GM21529 (cell line): Measurements from ENCODE around the gene SLC35E4.

ENCODE experiments used
- ATAC-seq: cut with Tn5 transposase; IDR thresholded peaks from one replicate; pipeline ENCODE4 v1.9.1; 2021; ENCODE audit not compliant: unreplicated experiment

The SLC35E4 gene

DNA sequence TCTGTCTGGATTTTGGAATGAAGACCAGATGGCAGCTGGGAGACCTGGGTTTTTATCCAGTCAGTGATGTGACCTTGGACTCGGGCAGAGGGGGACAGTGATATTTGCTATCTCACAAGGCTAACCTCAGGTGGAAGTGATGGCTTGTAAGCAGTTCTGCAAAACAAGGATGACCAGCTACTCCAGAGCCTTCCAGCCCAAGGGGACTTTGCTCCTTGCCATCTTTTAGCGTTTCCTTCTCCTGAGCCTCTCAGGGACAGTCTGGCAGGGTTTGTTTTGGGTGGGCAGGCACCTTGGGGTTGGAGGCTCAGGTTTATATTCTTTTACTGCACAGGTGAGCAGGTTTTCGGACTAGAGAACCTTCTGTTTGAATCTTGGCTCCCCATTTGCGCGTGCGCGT, 49.6 kb downstream of the SLC35E4 start:
- no peak for ATAC-seq

DNA sequence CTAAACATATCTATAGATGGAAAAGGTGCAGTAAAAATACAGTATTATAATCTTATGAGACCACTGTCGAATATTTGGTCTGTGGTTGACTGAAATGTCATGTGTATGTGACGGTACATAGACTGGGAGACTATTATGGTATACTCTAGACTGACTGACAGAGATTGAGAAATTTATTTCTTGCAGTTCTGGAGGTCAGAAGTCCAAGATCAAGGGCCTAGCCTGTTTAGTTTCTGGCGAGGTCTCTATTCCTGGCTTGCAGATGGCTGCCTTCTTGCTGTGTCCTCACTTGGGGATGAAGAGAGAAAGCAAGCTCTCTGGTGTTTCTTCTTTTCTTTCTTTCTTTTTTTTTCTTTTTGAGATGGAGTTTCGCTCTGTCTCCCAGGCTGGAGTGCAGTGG, 51.8 kb downstream of the SLC35E4 start:
- ATAC-seq = no peak

DNA sequence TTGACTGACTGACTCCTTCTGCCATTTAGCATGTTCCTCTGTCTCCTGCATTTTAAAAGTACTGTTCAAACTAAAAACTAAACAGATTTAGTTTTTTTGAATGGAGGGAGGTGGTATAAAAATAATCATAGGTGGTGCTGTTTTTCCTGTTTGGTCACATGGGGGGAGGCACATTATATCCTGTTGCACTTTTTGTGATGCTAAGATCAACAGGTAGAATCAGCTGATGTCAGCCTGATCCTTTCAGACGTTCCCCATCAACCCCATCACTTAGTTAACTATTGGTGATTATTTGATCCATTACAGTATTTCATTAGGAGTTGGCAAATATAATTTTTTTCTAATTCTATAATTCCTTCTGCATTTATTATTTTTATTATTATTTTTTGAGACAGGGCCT, 54.0 kb downstream of the SLC35E4 start:
- ATAC-seq = no peak

DNA sequence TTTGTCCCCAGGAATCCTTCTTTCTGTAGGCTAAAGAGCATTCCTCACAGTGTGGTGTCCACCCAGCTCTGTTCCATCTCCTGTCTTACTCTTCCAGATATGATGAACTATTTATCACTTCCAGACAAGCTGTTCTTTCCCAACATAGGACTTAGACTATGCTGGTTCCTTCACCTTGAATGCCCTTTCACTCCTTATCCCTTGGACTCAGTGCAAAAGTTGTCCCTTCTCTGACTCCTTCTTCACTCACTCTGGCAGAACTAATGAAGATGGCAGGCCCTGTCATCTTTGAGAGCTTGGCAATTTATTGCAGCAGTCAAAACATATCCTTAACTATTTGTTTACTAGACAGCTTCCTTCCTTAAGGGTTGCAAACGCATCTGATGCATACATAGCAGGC, 55.6 kb downstream of the SLC35E4 start:
- ATAC-seq = no peak

DNA sequence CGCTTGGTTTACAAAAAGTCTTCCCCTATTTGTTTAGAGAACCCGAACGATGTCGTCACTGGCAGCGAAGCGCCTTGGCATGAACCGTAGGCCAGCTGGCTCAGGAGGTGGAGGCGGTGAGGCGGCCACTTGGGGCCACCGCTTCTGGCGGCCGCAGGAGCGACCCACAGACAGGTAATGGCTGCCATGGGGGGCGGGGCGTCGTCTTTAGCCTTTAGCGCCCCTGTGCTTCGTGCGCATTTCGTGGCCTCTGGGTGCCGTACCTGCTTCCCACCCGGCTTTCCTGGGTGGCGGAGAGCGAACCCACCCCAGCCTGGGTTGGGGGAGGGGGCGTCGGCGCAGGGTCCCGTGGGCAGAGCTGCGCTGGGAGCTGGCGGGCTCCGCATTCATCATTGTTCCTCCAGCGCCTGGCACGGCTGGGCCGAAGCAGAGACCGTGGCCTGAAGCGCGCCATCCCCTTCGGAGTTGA, 58.6 kb downstream of the SLC35E4 start:
- ATAC-seq = no peak

DNA sequence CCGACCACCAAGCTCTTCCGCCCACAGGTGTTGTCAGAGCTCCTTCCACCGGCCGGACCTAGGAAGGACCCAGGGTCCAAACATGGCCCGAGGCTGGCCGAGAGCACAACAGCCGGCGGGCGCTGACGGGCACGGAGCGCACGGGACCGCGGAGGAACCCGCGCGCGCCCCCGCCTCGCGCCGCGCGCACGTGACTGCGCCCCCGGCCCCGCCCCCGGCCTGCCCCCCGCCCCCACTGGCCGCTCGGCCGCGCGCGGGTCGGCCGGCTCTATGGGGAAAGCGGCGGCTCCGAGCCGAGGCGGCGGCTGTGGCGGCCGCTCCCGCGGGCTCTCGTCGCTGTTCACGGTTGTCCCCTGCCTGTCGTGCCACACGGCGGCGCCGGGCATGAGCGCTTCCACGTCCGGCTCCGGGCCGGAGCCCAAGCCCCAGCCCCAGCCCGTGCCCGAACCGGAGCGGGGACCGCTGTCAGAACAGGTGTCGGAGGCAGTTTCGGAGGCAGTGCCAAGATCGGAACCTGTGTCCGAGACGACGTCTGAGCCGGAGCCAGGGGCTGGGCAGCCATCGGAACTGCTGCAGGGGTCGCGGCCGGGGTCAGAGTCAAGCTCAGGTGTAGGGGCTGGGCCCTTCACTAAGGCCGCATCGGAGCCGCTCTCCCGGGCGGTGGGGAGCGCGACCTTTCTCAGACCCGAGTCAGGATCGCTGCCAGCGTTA, 59.2 kb downstream of the SLC35E4 start, which contains the start of gene OSBP2:
Gene OSBP2 (plus strand): TSS at position 235 of the 711 bp plus-strand sequence. CDS start 36 bp downstream, at position 271.
- no peak for ATAC-seq

DNA sequence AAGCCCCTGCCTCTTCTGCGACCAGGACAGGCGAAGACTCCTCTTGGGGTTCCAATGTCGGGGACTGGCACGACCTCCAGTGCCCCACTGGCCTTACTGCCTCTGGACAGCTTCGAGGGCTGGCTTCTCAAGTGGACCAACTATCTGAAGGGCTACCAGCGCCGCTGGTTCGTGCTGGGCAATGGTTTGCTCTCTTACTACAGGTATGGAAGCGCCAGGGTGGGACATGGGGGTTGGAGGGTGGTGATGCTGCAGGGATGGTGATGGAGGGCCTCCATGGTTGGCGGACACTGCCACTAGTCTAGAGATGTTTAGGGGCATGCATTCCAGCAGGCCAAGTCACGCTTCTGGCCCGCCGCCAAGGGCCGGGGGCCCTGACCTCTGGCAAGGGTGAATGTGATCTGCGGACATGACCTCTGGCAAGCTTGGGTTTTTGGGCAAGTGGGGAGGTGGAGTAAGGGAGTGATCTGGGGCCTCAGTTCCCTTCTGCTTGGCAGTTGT, 59.8 kb downstream of the SLC35E4 start:
- no peak for ATAC-seq

DNA sequence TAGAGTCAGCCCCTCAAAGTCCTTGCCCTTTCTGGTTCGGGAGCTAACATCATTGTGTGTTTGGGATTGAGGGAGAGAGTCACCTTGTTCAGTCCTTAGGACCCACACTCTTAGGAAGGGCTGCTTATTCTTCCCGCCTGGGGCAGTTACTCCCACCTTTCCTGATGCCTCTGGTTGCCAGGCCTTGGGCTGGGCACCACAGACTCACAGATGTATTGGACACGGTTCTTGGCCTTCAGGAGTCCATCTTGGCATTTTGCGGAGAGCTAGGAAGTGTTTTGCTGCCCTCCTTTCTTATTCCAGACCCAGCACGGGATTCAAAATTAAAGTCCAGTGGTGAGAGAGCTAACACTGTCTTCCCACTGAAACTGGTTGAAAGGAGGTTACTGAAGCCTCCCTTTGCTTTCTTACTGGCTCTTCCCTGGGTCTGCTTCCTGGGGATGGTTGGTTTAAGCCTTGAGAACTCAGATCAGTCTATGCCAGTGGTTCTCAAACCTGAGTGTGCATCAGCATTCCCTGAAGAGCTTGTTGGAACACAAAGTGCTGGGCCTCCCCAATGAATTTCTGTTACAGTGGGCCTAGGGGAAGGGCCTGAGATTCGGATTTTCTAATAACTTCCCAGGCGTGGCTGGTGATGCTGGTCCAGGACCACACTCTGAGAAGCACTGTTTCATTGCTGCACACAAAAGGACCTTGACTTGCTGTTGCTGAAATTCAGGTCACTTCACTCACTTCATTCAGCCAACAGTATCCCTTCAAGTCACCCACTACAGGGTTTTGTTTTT, 60.5 kb downstream of the SLC35E4 start:
- no peak for ATAC-seq
